GM20000 (cell line): Measurements from ENCODE around the gene PACC1.
"Not testable (repeated sequence)": the region's sequence is repeated elsewhere in the genome, so short reads cannot be mapped to it uniquely, and the experiment has no call there.

Experiments used
- DNase-seq: peaks from one replicate; pipeline ENCODE4 v3.0.0; 2012; ENCODE audit warnings: low spot score
- TF ChIP-seq, protein P1 (sequence below): IDR thresholded peaks from 2 replicates; pipeline ENCODE4 v1.5.1; 2012; ENCODE audit warnings: mild to moderate bottlenecking, control low read depth; ENCODE audit errors: extremely low read depth, missing control alignments

The PACC1 gene

GRCh38 chr1:212323066-212323465 lies 91.6 kb downstream of the PACC1 start:
- TF ChIP-seq, protein P1, sequence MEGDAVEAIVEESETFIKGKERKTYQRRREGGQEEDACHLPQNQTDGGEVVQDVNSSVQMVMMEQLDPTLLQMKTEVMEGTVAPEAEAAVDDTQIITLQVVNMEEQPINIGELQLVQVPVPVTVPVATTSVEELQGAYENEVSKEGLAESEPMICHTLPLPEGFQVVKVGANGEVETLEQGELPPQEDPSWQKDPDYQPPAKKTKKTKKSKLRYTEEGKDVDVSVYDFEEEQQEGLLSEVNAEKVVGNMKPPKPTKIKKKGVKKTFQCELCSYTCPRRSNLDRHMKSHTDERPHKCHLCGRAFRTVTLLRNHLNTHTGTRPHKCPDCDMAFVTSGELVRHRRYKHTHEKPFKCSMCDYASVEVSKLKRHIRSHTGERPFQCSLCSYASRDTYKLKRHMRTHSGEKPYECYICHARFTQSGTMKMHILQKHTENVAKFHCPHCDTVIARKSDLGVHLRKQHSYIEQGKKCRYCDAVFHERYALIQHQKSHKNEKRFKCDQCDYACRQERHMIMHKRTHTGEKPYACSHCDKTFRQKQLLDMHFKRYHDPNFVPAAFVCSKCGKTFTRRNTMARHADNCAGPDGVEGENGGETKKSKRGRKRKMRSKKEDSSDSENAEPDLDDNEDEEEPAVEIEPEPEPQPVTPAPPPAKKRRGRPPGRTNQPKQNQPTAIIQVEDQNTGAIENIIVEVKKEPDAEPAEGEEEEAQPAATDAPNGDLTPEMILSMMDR = no peak
- no peak for DNase-seq

- DNase-seq = not testable (repeated sequence)
Observed at GRCh38 chr1:212321031-212321430, 93.7 kb downstream of the PACC1 start.

DNA sequence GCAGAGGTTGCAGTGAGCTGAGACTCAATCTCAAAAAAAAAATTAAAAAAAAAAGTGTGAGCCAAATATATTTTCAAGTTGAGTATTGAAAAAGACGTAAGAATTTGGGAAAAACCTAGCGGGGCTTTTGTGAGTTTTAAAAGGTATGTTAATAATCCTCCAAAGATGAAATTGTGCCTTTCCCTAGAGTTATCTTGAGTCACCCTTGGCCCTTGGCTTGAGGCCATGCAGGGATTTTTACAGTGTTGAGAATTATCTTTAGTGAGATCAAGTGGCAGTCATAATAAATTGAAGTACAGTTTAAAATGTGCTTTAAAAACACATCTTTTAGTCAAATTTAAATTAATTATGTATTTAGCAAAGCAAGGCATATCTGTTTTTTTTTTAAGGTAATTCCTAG lies 96.8 kb downstream of the PACC1 start:
- no peak for DNase-seq
- TF ChIP-seq, protein P1 = no peak

DNA sequence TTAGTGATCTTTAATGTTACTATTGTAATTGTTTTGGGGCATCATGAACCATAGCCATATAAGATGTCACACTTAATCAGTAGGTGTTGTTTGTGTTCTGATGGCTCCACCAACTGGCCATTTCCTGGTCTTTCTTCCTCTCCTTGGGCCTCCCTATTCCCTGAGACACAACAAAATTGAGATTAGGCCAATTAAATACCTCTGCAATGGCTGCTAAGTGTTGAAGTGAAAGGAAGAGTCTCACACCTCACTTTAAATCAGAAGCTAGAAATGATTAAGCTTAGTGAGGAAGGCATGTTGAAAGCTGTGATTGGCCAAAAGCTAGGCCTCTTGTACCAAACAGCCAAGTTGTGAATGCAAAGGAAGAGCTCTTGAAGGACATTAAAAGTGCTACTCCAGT lies 98.8 kb downstream of the PACC1 start:
- TF ChIP-seq, protein P1 = no peak
- DNase-seq = no peak

GRCh38 chr1:212315184-212315583 lies 99.5 kb downstream of the PACC1 start:
- no peak for DNase-seq
- TF ChIP-seq, protein P1 = no peak
